ENCODE measurements around the gene KISS1. TPM values are rescaled to one million over a fixed set of nuclear protein-coding genes. Genes with fewer than 3 reads are reported as not detected.

Gene KISS1
- total RNA-seq, 1 experiment from 2014 or later: not detected

DNA sequence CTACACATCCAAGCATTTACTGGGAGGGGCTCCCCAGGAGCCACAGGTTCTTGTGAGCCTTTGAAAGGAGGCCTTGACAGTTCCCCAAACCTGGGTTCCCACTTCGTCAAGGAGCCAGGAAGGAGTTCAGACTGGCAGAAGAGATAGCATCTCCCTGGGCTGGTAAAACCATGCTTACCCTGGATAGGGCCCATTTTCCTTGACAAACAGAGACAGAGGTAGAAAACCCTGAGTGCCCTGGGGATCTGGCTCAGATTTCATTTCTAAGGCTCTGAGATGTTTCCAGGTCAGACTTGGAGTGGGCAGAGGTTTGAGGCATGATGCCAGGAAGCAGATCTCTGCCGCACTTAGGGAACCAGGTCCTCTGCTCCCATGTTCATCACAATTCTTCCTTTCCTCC lies 47.2 kb downstream of the KISS1 start:
- Histone ChIP-seq H3K4me1 (ENCODE audit: control insufficient read depth, insufficient read depth, low read length) (no peaks in the 10 kb centered on the region), H3K9me3 (ENCODE audit: control insufficient read depth, insufficient read depth, low read depth, low read length) (no peaks in the 10 kb centered on the region), H3K27ac (ENCODE audit: low read length) (no peak overlapping the region), H3K4me3 (ENCODE audit: low read depth in 2 of 2, low read length in 2 of 2) (no peak overlapping the region), H3K27me3 (ENCODE audit: control insufficient read depth, insufficient read depth, low read length) (no peaks in the 10 kb centered on the region; the same call in 1 of the 2 replicates), H3K36me3 (ENCODE audit: control insufficient read depth, insufficient read depth, low read length) (no peaks in the 10 kb centered on the region)
- TF ChIP-seq, protein P1, sequence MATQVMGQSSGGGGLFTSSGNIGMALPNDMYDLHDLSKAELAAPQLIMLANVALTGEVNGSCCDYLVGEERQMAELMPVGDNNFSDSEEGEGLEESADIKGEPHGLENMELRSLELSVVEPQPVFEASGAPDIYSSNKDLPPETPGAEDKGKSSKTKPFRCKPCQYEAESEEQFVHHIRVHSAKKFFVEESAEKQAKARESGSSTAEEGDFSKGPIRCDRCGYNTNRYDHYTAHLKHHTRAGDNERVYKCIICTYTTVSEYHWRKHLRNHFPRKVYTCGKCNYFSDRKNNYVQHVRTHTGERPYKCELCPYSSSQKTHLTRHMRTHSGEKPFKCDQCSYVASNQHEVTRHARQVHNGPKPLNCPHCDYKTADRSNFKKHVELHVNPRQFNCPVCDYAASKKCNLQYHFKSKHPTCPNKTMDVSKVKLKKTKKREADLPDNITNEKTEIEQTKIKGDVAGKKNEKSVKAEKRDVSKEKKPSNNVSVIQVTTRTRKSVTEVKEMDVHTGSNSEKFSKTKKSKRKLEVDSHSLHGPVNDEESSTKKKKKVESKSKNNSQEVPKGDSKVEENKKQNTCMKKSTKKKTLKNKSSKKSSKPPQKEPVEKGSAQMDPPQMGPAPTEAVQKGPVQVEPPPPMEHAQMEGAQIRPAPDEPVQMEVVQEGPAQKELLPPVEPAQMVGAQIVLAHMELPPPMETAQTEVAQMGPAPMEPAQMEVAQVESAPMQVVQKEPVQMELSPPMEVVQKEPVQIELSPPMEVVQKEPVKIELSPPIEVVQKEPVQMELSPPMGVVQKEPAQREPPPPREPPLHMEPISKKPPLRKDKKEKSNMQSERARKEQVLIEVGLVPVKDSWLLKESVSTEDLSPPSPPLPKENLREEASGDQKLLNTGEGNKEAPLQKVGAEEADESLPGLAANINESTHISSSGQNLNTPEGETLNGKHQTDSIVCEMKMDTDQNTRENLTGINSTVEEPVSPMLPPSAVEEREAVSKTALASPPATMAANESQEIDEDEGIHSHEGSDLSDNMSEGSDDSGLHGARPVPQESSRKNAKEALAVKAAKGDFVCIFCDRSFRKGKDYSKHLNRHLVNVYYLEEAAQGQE (IDR thresholded peaks at IDR 0.05; ENCODE audit: insufficient read depth in 1 of 2, low read depth in 2 of 2, low read length in 1 of 2): no peak
- TF ChIP-seq, protein P2, sequence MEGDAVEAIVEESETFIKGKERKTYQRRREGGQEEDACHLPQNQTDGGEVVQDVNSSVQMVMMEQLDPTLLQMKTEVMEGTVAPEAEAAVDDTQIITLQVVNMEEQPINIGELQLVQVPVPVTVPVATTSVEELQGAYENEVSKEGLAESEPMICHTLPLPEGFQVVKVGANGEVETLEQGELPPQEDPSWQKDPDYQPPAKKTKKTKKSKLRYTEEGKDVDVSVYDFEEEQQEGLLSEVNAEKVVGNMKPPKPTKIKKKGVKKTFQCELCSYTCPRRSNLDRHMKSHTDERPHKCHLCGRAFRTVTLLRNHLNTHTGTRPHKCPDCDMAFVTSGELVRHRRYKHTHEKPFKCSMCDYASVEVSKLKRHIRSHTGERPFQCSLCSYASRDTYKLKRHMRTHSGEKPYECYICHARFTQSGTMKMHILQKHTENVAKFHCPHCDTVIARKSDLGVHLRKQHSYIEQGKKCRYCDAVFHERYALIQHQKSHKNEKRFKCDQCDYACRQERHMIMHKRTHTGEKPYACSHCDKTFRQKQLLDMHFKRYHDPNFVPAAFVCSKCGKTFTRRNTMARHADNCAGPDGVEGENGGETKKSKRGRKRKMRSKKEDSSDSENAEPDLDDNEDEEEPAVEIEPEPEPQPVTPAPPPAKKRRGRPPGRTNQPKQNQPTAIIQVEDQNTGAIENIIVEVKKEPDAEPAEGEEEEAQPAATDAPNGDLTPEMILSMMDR (IDR thresholded peaks at IDR 0.05): no peak
- TF ChIP-seq SIN3A (IDR thresholded peaks at IDR 0.05; ENCODE audit: borderline replicate concordance, insufficient read depth, low read depth, low read length) (no peak), TCF7L2 (IDR thresholded peaks at IDR 0.05; ENCODE audit: low read depth, low read length) (no peak), POLR2AphosphoS5 (IDR thresholded peaks at IDR 0.05; ENCODE audit: low read depth, low read length) (no peak)
- BruUV-seq (replicated peaks): no TSS peak
- in situ Hi-C loops (cut with HindIII; ENCODE audit: low pct_unique_long_range_greater_than_20kb, low sequenced_read_pairs): loop anchor here (25.0 kb wide), 1 partner anchor 287 kb away; the partner anchor contains the start of gene SNRPE
- intact Hi-C loops (cut with micrococcal nuclease; ENCODE audit: unreplicated experiment): no loop called here
- DNase-seq (ENCODE audit: low read depth, low spot score) (no peak), ATAC-seq (no peak)
- POLR2A ChIA-PET: interaction anchor here (0.6 kb wide), 1 partner anchor 338 kb away, joined by 3 read pairs; no protein-coding TSS in a partner anchor
- CTCF ChIA-PET: interaction anchor here (0.7 kb wide), 1 partner anchor 1139 kb away, joined by 4 read pairs; no protein-coding TSS in a partner anchor

DNA sequence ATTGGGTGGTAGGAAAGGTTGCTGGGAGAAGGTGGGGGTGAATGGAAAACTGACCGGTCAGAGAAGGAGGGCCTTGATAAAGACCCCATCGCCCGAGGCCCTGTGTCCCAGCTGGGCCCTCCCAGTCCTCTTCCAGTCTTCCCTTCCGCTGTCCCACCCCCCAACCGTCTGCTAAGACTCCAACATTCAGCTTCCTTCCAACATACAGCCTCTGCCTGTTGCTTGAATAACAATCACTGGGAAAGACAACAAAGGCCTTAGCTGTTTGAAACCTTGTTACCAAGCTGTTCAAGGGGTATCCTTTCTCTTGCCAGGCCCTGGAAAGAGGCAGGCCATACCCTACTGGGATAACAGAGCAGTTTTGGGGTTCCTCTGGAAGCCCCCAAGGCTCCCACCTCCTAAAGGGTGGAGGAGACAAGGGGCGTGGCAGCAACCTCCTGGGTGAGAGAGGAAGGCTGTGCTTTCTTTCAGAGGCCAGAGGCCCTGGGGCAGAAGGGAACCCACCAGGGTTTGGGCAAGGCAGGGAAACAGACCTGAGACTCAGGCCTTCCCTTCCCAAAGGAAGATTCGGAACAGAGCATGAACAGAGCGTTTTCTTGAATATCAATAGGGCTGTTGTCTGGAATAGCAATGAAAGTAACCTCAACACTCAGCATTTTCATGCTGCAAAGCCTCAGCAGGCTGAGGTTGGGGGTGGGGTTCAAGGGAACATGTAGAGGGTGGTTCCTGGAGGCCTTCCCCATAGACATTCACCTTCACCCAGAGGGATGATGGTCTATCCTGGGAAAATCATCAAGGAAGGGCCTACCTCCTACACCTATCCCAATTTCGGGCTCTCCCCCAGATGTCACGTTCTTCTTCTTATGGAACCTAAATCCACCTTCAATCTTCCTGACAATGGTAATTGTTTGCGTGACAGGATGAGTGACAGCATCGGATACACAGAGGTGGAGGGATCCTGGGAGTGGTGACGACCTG lies 48.6 kb downstream of the KISS1 start:
- Histone ChIP-seq H3K4me3 (ENCODE audit: low read depth in 2 of 2, low read length in 2 of 2) (no peak overlapping the region), H3K4me1 (ENCODE audit: control insufficient read depth, insufficient read depth, low read length) (no peaks in the 10 kb centered on the region), H3K27me3 (ENCODE audit: control insufficient read depth, insufficient read depth, low read length) (no peaks in the 10 kb centered on the region; the same call in 1 of the 2 replicates), H3K36me3 (ENCODE audit: control insufficient read depth, insufficient read depth, low read length) (no peaks in the 10 kb centered on the region), H3K27ac (ENCODE audit: low read length) (no peak overlapping the region), H3K9me3 (ENCODE audit: control insufficient read depth, insufficient read depth, low read depth, low read length) (no peaks in the 10 kb centered on the region)
- TF ChIP-seq POLR2AphosphoS5 (IDR thresholded peaks at IDR 0.05; ENCODE audit: low read depth, low read length) (no peak), SIN3A (IDR thresholded peaks at IDR 0.05; ENCODE audit: borderline replicate concordance, insufficient read depth, low read depth, low read length) (no peak), TCF7L2 (IDR thresholded peaks at IDR 0.05; ENCODE audit: low read depth, low read length) (no peak)
- TF ChIP-seq, protein P1 (IDR thresholded peaks at IDR 0.05; ENCODE audit: insufficient read depth in 1 of 2, low read depth in 2 of 2, low read length in 1 of 2): no peak
- TF ChIP-seq, protein P2 (IDR thresholded peaks at IDR 0.05): no peak
- in situ Hi-C loops (cut with HindIII; ENCODE audit: low pct_unique_long_range_greater_than_20kb, low sequenced_read_pairs): loop anchor here (25.0 kb wide), 1 partner anchor 285 kb away; the partner anchor contains the start of gene SNRPE
- ATAC-seq (no peak), DNase-seq (ENCODE audit: low read depth, low spot score) (no peak)
- ChIA-PET POLR2A (no interaction called here), CTCF (no interaction called here)
- no TSS peak for BruUV-seq (replicated peaks)
- intact Hi-C loops (cut with micrococcal nuclease; ENCODE audit: unreplicated experiment): no loop called here

Data from Panc1 (cell line).